ENCODE results near the gene RNF126. TPM values are rescaled to one million over a fixed set of nuclear protein-coding genes. Genes with fewer than 3 reads are reported as not detected.
"Not testable (repeated sequence)": the region's sequence is repeated elsewhere in the genome, so short reads cannot be mapped to it uniquely, and the experiment has no call there.

Gene RNF126
- total RNA-seq, 1 donor from 2014 or later: 42.6 TPM

GRCh38 chr19:604355-604754 lies 58.7 kb downstream of the RNF126 start:
- Histone ChIP-seq H3K4me3 (ENCODE audit: low read depth, low read length) (no peak overlapping the region), H3K36me3 (ENCODE audit: control insufficient read depth, insufficient read depth, low read length) (no peaks in the 10 kb centered on the region), H3K27me3 (ENCODE audit: control insufficient read depth, insufficient read depth, low read length) (no peaks in the 10 kb centered on the region)
- no peak for TF ChIP-seq CTCF (IDR thresholded peaks at IDR 0.05; ENCODE audit: insufficient read depth, low read length, severe bottlenecking)
- DNase-seq (ENCODE audit: low read depth) (no peak), FAIRE-seq (no peak)

GRCh38 chr19:603779-604178 lies 59.2 kb downstream of the RNF126 start:
- H3K27me3 ChIP-seq (ENCODE audit: control insufficient read depth, insufficient read depth, low read length); H3K4me3 ChIP-seq (ENCODE audit: low read depth, low read length); FAIRE-seq; H3K36me3 ChIP-seq (ENCODE audit: control insufficient read depth, insufficient read depth, low read length); DNase-seq (ENCODE audit: low read depth): not testable (repeated sequence)

GRCh38 chr19:603302-603639 lies 59.7 kb downstream of the RNF126 start:
- not testable (repeated sequence) for H3K36me3 ChIP-seq (ENCODE audit: control insufficient read depth, insufficient read depth, low read length); H3K27me3 ChIP-seq (ENCODE audit: control insufficient read depth, insufficient read depth, low read length); DNase-seq (ENCODE audit: low read depth); H3K4me3 ChIP-seq (ENCODE audit: low read depth, low read length); FAIRE-seq

- FAIRE-seq: no peak
- DNase-seq (ENCODE audit: low read depth): no peak
- Histone ChIP-seq H3K4me3 (ENCODE audit: low read depth, low read length) (no peak overlapping the region), H3K36me3 (ENCODE audit: control insufficient read depth, insufficient read depth, low read length) (no peaks in the 10 kb centered on the region), H3K27me3 (ENCODE audit: control insufficient read depth, insufficient read depth, low read length) (no peaks in the 10 kb centered on the region)
- TF ChIP-seq CTCF (IDR thresholded peaks at IDR 0.05; ENCODE audit: insufficient read depth, low read length, severe bottlenecking): no peak
Measured at GRCh38 chr19:602391-603301, 60.4 kb downstream of the RNF126 start.

GRCh38 chr19:601790-602189 lies 61.2 kb downstream of the RNF126 start:
- no peaks in the 10 kb centered on the region for H3K27me3 ChIP-seq (ENCODE audit: control insufficient read depth, insufficient read depth, low read length)
- FAIRE-seq: no peak
- no peaks in the 10 kb centered on the region for H3K36me3 ChIP-seq (ENCODE audit: control insufficient read depth, insufficient read depth, low read length)
- H3K4me3 ChIP-seq (ENCODE audit: low read depth, low read length): no peak overlapping the region
- DNase-seq (ENCODE audit: low read depth): no peak
- TF ChIP-seq CTCF (IDR thresholded peaks at IDR 0.05; ENCODE audit: insufficient read depth, low read length, severe bottlenecking): no peak

- no peak overlapping the region for H3K4me3 ChIP-seq (ENCODE audit: low read depth, low read length)
- no peak for FAIRE-seq
- H3K27me3 ChIP-seq (ENCODE audit: control insufficient read depth, insufficient read depth, low read length): no peaks in the 10 kb centered on the region
- TF ChIP-seq CTCF (IDR thresholded peaks at IDR 0.05; ENCODE audit: insufficient read depth, low read length, severe bottlenecking): no peak
- no peak for DNase-seq (ENCODE audit: low read depth)
- no peaks in the 10 kb centered on the region for H3K36me3 ChIP-seq (ENCODE audit: control insufficient read depth, insufficient read depth, low read length)
Measured at GRCh38 chr19:601310-601709, 61.7 kb downstream of the RNF126 start.

Other genes with a start within 250 kb of the RNF126 start
- gene SHC2, start 202.2 kb downstream of the RNF126 start, total RNA-seq: under 0.01 and 0.51 TPM in 2 replicates
- gene MADCAM1, start 166.7 kb downstream of the RNF126 start, total RNA-seq: not detected in 2 replicates
- gene TPGS1, start 155.7 kb downstream of the RNF126 start, total RNA-seq: 16.8 and 23.2 TPM in 2 replicates
- 143 and 169 TPM in 2 replicates for gene CDC34, start 131.5 kb downstream of the RNF126 start, total RNA-seq
- not detected in 2 replicates for gene GZMM, start 119.2 kb downstream of the RNF126 start, total RNA-seq
- 349 and 369 TPM in 2 replicates for gene BSG, start 90.6 kb downstream of the RNF126 start, total RNA-seq
- gene HCN2, start 73.3 kb downstream of the RNF126 start, total RNA-seq: under 0.01 and 0.51 TPM in 2 replicates
- gene POLRMT, start 29.7 kb downstream of the RNF126 start, total RNA-seq: 27.5 and 29.0 TPM in 2 replicates
- not detected in 2 replicates for gene FGF22, start 23.3 kb downstream of the RNF126 start, total RNA-seq
- gene FSTL3, start 13.2 kb upstream of the RNF126 start, total RNA-seq: 80.6 and 143 TPM in 2 replicates
- not detected in 2 replicates for gene PRSS57, start 32.2 kb upstream of the RNF126 start, total RNA-seq
- under 0.01 and 0.26 TPM in 2 replicates for gene PALM, start 45.7 kb upstream of the RNF126 start, total RNA-seq
- gene MISP, start 87.9 kb upstream of the RNF126 start, total RNA-seq: 105 and 138 TPM in 2 replicates
- gene PTBP1, start 134.2 kb upstream of the RNF126 start, total RNA-seq: 99.0 TPM in 2 replicates
- not detected in 2 replicates for gene PLPPR3, start 158.7 kb upstream of the RNF126 start, total RNA-seq
- gene AZU1, start 164.6 kb upstream of the RNF126 start, total RNA-seq: not detected in 2 replicates
- gene PRTN3, start 177.8 kb upstream of the RNF126 start, total RNA-seq: not detected in 2 replicates
- gene ELANE, start 189.1 kb upstream of the RNF126 start, total RNA-seq: not detected in 2 replicates
- gene CFD, start 196.4 kb upstream of the RNF126 start, total RNA-seq: 1.2 and 4.2 TPM in 2 replicates
- 9.2 and 12.1 TPM in 2 replicates for gene MED16, start 230.0 kb upstream of the RNF126 start, total RNA-seq
- not detected in 2 replicates for gene RNU6-9, start 230.3 kb upstream of the RNF126 start, total RNA-seq